PFSK-1 (cell line): ENCODE results near the gene ZC3H4.

ENCODE experiments used
- FOXP2 ChIP-seq: optimal IDR thresholded peaks from 2 replicates; pipeline ENCODE3; 2011; ENCODE audit warnings: borderline replicate concordance, control low read depth, inconsistent platforms; ENCODE audit not compliant: insufficient read depth; ENCODE audit errors: extremely low read length, extremely low read depth
- POLR2AphosphoS5 ChIP-seq: IDR thresholded peaks from 2 replicates; pipeline ENCODE4 v1.6.1; 2012; ENCODE audit warnings: low read depth, mild to moderate bottlenecking, control low read depth, low read length, moderate library complexity
- SIN3A ChIP-seq: IDR thresholded peaks from 2 replicates; pipeline ENCODE4 v1.6.1; 2012; ENCODE audit warnings: mild to moderate bottlenecking, low read length, moderate library complexity, borderline replicate concordance; ENCODE audit not compliant: insufficient read depth
- TAF1 ChIP-seq: IDR thresholded peaks from 2 replicates; pipeline ENCODE4 v1.6.1; 2012; ENCODE audit warnings: low read length, control low read depth, borderline replicate concordance; ENCODE audit not compliant: insufficient read depth
- TF ChIP-seq, protein P1 (sequence below), 2 experiments: IDR thresholded peaks; 2 replicates each; pipeline versions ENCODE4 v1.6.1 to v1.8.0; 2011 to 2012; ENCODE audit warnings: low read depth in 2 of 2, low read length in 2 of 2, control low read depth in 1 of 2, inconsistent platforms in 1 of 2, mild to moderate bottlenecking in 1 of 2, moderate library complexity in 1 of 2; ENCODE audit not compliant: insufficient read depth in 1 of 2

ZC3H4 gene

DNA sequence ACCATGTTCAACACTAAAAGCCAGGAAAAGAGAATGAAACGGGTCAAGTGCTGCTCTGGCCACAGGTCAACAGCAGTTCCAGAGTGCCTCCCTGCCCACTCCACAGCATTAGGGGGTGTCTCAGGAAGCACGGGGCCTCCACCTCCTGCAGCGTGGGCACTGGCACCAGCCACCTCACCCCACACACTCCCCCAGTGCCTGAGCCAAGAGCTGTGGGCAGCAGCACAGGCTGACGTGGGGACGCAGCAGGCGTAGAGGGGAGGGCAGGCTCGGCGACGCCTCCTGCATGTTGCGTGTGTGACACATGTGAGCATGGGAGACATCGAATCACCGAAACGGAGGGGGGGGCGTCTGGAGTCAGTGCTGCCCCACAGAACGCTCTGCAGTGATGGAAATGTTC is 43.8 kb downstream of the ZC3H4 start:
- TF ChIP-seq FOXP2, result no peak
- no peak for TF ChIP-seq POLR2AphosphoS5
- no peak for TF ChIP-seq TAF1
- no peak for TF ChIP-seq SIN3A
- TF ChIP-seq, protein P1, sequence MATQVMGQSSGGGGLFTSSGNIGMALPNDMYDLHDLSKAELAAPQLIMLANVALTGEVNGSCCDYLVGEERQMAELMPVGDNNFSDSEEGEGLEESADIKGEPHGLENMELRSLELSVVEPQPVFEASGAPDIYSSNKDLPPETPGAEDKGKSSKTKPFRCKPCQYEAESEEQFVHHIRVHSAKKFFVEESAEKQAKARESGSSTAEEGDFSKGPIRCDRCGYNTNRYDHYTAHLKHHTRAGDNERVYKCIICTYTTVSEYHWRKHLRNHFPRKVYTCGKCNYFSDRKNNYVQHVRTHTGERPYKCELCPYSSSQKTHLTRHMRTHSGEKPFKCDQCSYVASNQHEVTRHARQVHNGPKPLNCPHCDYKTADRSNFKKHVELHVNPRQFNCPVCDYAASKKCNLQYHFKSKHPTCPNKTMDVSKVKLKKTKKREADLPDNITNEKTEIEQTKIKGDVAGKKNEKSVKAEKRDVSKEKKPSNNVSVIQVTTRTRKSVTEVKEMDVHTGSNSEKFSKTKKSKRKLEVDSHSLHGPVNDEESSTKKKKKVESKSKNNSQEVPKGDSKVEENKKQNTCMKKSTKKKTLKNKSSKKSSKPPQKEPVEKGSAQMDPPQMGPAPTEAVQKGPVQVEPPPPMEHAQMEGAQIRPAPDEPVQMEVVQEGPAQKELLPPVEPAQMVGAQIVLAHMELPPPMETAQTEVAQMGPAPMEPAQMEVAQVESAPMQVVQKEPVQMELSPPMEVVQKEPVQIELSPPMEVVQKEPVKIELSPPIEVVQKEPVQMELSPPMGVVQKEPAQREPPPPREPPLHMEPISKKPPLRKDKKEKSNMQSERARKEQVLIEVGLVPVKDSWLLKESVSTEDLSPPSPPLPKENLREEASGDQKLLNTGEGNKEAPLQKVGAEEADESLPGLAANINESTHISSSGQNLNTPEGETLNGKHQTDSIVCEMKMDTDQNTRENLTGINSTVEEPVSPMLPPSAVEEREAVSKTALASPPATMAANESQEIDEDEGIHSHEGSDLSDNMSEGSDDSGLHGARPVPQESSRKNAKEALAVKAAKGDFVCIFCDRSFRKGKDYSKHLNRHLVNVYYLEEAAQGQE (IDR thresholded peaks at IDR 0.05; ENCODE audit: insufficient read depth in 1 of 2, low read depth in 2 of 2, low read length in 2 of 2), result no peak

GRCh38 chr19:47068876-47069406 is 44.6 kb downstream of the ZC3H4 start:
- no peak for TF ChIP-seq SIN3A
- TF ChIP-seq, protein P1 (IDR thresholded peaks at IDR 0.05; ENCODE audit: insufficient read depth in 1 of 2, low read depth in 2 of 2, low read length in 2 of 2), result no peak
- TF ChIP-seq TAF1, result no peak
- TF ChIP-seq POLR2AphosphoS5, result no peak
- TF ChIP-seq FOXP2, result no peak

DNA sequence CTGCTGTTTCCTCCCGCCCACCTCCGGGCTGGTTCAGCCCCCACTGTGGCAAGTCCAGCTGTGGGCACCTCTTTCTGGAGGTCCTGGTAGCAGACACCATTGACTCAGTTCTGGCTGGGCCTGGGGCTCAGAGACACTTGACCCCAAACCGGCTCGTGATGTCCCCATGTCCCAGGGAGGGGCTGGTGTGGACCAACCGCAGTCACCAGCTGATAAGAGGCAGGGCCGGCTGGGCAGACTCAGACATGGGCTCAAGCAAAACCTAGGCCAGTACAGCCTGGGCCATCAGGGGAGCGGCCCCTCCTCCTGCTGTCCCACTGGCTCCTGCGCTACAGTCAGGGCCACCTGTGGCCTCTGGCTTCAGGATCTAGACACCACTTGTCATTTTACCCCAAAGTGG is 45.3 kb downstream of the ZC3H4 start:
- TF ChIP-seq, protein P1 (IDR thresholded peaks at IDR 0.05; ENCODE audit: insufficient read depth in 1 of 2, low read depth in 2 of 2, low read length in 2 of 2), result no peak
- no peak for TF ChIP-seq FOXP2
- no peak for TF ChIP-seq SIN3A
- TF ChIP-seq POLR2AphosphoS5, result no peak
- TF ChIP-seq TAF1, result no peak

- TF ChIP-seq FOXP2 (no peak), TAF1 (no peak), SIN3A (no peak), POLR2AphosphoS5 (no peak)
- TF ChIP-seq, protein P1 (IDR thresholded peaks at IDR 0.05; ENCODE audit: insufficient read depth in 1 of 2, low read depth in 2 of 2, low read length in 2 of 2), result no peak
These were observed 46.2 kb downstream of the ZC3H4 start for GRCh38 chr19:47067215-47067847.
